Natural killer cell (primary cell): ENCODE results near the gene PRKAG1. TPM values are rescaled to one million over a fixed set of nuclear protein-coding genes. Genes with fewer than 3 reads are reported as not detected.

Source experiments
- ATAC-seq, 3 donors: fragments of 150-1000 bp in 2 of 3; fragments of 200-7000 bp in 1 of 3; cut with Tn5 transposase; 1 replicate in 1 of 3; 2 replicates in 2 of 3; pipeline ENCODE4 v1.10.0; 2021; ENCODE audit warnings: mild to moderate bottlenecking in 2 of 3, moderate library complexity in 2 of 3
- DNase-seq, 2 donors: peaks; one replicate each; pipeline versions ENCODE4 v3.0.0 to v3.0.0-alpha.2; 2013 to 2021; ENCODE audit warnings: mixed read lengths in 1 of 2
- H3K27ac ChIP-seq: one replicate; pipeline ENCODE4 v1.5.1; 2013; ENCODE audit warnings: mild to moderate bottlenecking, low read length
- H3K27me3 ChIP-seq: one replicate; pipeline ENCODE4 v1.6.1; 2013; ENCODE audit warnings: low read length; ENCODE audit not compliant: control insufficient read depth, insufficient read depth
- H3K36me3 ChIP-seq: one replicate; pipeline ENCODE4 v1.6.1; 2013; ENCODE audit warnings: low read length; ENCODE audit not compliant: control insufficient read depth, insufficient read depth
- H3K4me1 ChIP-seq: one replicate; pipeline ENCODE4 v1.6.1; 2013; ENCODE audit warnings: low read length; ENCODE audit not compliant: control insufficient read depth, insufficient read depth
- H3K4me3 ChIP-seq: one replicate; pipeline ENCODE4 v1.5.1; 2013; ENCODE audit warnings: low read length
- H3K9me3 ChIP-seq: one replicate; pipeline ENCODE4 v1.6.1; 2013; ENCODE audit warnings: low read length; ENCODE audit not compliant: control insufficient read depth, insufficient read depth
- H3K27ac Mint-ChIP-seq, 2 donors: one replicate each; pipeline ENCODE4 v1.8.0; 2022; ENCODE audit warnings: mild to moderate bottlenecking in 2 of 2, mixed read lengths in 2 of 2, moderate library complexity in 1 of 2
- H3K27me3 Mint-ChIP-seq, 2 donors: one replicate each; pipeline ENCODE4 v1.8.0; 2022; ENCODE audit warnings: low read depth in 2 of 2, mixed read lengths in 2 of 2
- H3K36me3 Mint-ChIP-seq: one replicate; pipeline ENCODE4 v1.8.0; 2022; ENCODE audit warnings: mixed read lengths
- H3K4me1 Mint-ChIP-seq, 2 donors: one replicate each; pipeline ENCODE4 v1.8.0; 2022; ENCODE audit warnings: mixed read lengths in 2 of 2
- H3K4me3 Mint-ChIP-seq: one replicate; pipeline ENCODE4 v1.8.0; 2022; ENCODE audit warnings: mild to moderate bottlenecking, moderate library complexity, mixed read lengths
- H3K9me3 Mint-ChIP-seq, 2 donors: one replicate each; pipeline ENCODE4 v1.8.0; 2022; ENCODE audit warnings: mixed read lengths in 2 of 2
- CTCF ChIP-seq: fragments of 200-600 bp; IDR thresholded peaks from one replicate; pipeline ENCODE4 v1.8.0; 2022; ENCODE audit warnings: antibody characterized with exemption
- WGBS: methylation state at CpG from one replicate; pipeline ENCODE4 v1.1.7; 2013; ENCODE audit warnings: missing lambda C conversion rate; ENCODE audit not compliant: insufficient coverage; 5-methylcytosine and 5-hydroxymethylcytosine counted together
- intact Hi-C: fragments of 100-400 bp; cut with micrococcal nuclease; formaldehyde crosslinking; loops from one replicate; pipeline ENCODE4 v1.14.2; 2022
- total RNA-seq, 4 donors: library from RNA; stranded (reverse); fragments of 120-200 nt in 1 of 4; gene quantifications; one replicate each; pipeline versions ENCODE4 v1.2.3 to v1.2.4, GENCODE V29; 2013 to 2022

The PRKAG1 gene
- total RNA-seq, 3 donors from 2014 or later (not counting 1 experiment from before 2014, with no cell fraction given) = 76.4 to 100 (median 81.1) TPM

- DNase-seq (no peak), ATAC-seq (no peak)
- intact Hi-C loops = loop anchor here (5.0 kb wide), 1 partner anchor 44 kb away; the partner anchor contains the start of gene DDN
- Histone ChIP-seq H3K4me3 (no peak overlapping the region), H3K9me3 (no peaks in the 10 kb centered on the region), H3K27me3 (no peaks in the 10 kb centered on the region), H3K36me3 (peaks cover 90% of the 10 kb centered on the region), H3K4me1 (no peaks in the 10 kb centered on the region), H3K27ac (no peak overlapping the region)
- Mint-ChIP-seq H3K9me3 (no peaks in the 10 kb centered on the region), H3K4me1 (peaks cover 6 to 16% of the 10 kb centered on the region in 2 donors), H3K36me3 (peaks cover 14% of the 10 kb centered on the region), H3K27ac (no peak overlapping the region), H3K4me3 (no peak overlapping the region), H3K27me3 (no peaks in the 10 kb centered on the region)
- TF ChIP-seq CTCF = no peak
- 98% methylated on average over 31 of the region's 31 CpGs for WGBS
Measured at GRCh38 chr12:49041036-49041880, 22.7 kb upstream of the PRKAG1 start.

DNA sequence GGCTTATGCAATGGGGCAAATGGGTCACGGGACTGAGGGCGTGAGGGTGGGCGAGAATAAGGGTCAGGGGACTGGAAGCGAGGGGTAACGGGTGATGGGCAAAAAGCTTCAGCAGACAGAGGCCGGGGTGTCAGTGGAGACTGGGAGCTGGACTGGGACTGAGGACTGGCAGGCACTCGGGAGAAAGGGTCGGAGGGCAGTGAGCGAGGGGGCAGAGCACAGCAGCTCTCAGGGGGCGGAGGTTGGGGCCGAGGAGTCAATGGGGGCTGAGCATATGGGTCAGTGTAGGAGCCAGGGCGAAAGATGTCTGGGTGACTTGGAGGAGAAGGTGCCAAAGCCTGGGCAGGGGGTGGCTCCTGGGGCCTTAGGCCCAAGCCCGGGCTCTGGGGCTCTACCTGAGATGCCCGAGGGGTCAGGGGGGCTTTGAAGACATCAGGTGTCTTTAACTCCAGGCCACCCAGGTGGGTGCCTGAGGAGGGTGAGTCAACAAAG, 21.8 kb upstream of the PRKAG1 start:
- no peak for TF ChIP-seq CTCF
- no peaks in the 10 kb centered on the region for H3K9me3 Mint-ChIP-seq
- peaks cover 6 to 16% of the 10 kb centered on the region in 2 donors for H3K4me1 Mint-ChIP-seq
- no peaks in the 10 kb centered on the region for H3K27me3 Mint-ChIP-seq
- intact Hi-C loops = loop anchor here (5.0 kb wide), 1 partner anchor 43 kb away; the partner anchor contains the start of gene DDN
- H3K4me3 ChIP-seq = no peak overlapping the region
- no peaks in the 10 kb centered on the region for H3K27me3 ChIP-seq
- WGBS = 98% methylated on average over 14 of the region's 14 CpGs
- no peaks in the 10 kb centered on the region for H3K9me3 ChIP-seq
- DNase-seq = no peak
- H3K36me3 ChIP-seq = peaks cover 85% of the 10 kb centered on the region
- no peak overlapping the region for H3K4me3 Mint-ChIP-seq
- H3K36me3 Mint-ChIP-seq = peaks cover 14% of the 10 kb centered on the region
- H3K27ac ChIP-seq = no peak overlapping the region
- H3K4me1 ChIP-seq = no peaks in the 10 kb centered on the region
- ATAC-seq = no peak
- peak overlapping the region in 1 of 2 donors; percentile 58 for H3K27ac Mint-ChIP-seq

DNA sequence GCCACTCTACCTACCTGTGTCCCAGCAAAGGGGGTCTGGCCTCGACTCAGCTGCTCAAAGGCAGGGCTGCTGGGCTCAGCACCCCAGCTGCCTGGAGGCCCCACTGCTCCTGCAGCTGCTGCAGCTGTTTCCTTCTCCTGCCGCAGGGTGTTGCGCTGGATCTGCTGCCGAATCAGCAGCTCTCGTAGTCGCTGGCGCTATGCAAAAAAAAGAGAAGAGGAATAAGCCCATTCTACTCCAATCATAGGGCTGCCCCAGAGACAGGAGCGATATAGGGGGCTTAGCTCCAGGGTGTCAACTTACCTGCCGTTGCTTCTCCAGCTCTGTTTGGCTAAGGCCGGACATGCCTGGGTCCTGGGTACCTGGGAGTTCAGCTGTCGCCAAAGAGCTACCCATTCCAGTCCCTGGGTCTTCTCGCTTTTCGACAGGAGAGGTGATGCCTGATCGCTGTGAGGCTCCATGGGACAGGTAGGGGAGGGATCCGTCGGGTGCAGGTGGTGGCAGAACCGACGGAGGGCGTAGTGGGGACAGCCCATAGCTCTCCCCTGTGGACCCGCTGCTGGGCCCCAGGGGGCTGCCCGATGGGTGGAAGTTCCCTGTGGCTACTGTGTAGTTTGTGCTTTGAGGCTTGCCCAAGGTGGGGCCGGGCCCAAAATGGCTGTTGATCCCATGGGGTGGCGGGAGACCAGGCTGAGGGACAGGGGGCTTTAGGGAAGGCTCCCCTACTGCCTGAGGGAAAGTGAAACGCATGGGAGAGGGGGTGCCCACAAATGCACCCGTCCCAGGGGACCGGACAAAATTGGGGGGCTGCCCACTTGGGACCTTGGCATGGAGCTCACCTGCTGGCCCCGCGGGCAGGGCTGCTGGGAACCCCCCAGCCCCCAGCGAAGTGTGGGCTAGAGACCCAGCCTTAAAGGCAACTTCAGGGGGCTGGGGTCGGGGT, 21.1 kb upstream of the PRKAG1 start:
- Histone ChIP-seq H3K27ac (no peak overlapping the region), H3K4me3 (no peak overlapping the region), H3K36me3 (peaks cover 86% of the 10 kb centered on the region), H3K27me3 (no peaks in the 10 kb centered on the region), H3K9me3 (no peaks in the 10 kb centered on the region), H3K4me1 (no peaks in the 10 kb centered on the region)
- ATAC-seq (no peak), DNase-seq (no peak)
- Mint-ChIP-seq H3K4me3 (no peak overlapping the region), H3K27ac (peak overlapping the region in 1 of 2 donors; percentile 58), H3K27me3 (no peaks in the 10 kb centered on the region), H3K4me1 (peaks cover 6 to 15% of the 10 kb centered on the region in 2 donors), H3K9me3 (no peaks in the 10 kb centered on the region), H3K36me3 (peaks cover 14% of the 10 kb centered on the region)
- WGBS = 96% methylated on average over 30 of the region's 30 CpGs
- no peak for TF ChIP-seq CTCF
- intact Hi-C loops = loop anchor here (5.0 kb wide), 1 partner anchor 42 kb away; the partner anchor contains the start of gene DDN
